Epithelial cell of prostate (primary cell): ENCODE results near the gene METTL21A.
A peak's percentile ranks its signal among the peaks of the same experiment; 100 is the strongest.
"Not testable (repeated sequence)": the region's sequence is repeated elsewhere in the genome, so short reads cannot be mapped to it uniquely, and the experiment has no call there.

ENCODE experiments used
- DNase-seq: peaks from one replicate; pipeline ENCODE4 v3.0.0-alpha.2; 2011; ENCODE audit warnings: low read depth, low spot score
- H3K27ac ChIP-seq: fragments of 450-650 bp; 2 replicates; pipeline ENCODE4 v1.5.1; 2017; ENCODE audit warnings: mild to moderate bottlenecking

Gene METTL21A

GRCh38 chr2:207625014-207625907 is at the start of gene METTL21A:
METTL21A (minus strand) TSS chr2:207625394; CDS start chr2:207624375, 1,019 bp downstream.
- H3K27ac ChIP-seq = peak within 1 kb of the TSS; percentile 81
- no peak for DNase-seq

- no peak for DNase-seq
- H3K27ac ChIP-seq = no peak overlapping the region
These were observed 49.6 kb upstream of the METTL21A start for GRCh38 chr2:207674826-207675225.

GRCh38 chr2:207674266-207674774 is 49.1 kb upstream of the METTL21A start:
- DNase-seq = no peak
- no peak overlapping the region for H3K27ac ChIP-seq

- DNase-seq = no peak
- H3K27ac ChIP-seq = no peak overlapping the region
These were observed 48.2 kb upstream of the METTL21A start for GRCh38 chr2:207673431-207673830.

- DNase-seq = no peak
- H3K27ac ChIP-seq = no peak overlapping the region
These were observed 45.7 kb upstream of the METTL21A start for GRCh38 chr2:207670887-207671286.

GRCh38 chr2:207663870-207664545 is 38.8 kb upstream of the METTL21A start:
- no peak for DNase-seq
- H3K27ac ChIP-seq = no peak overlapping the region

- no peak for DNase-seq
- no peak overlapping the region for H3K27ac ChIP-seq
These were observed 37.0 kb upstream of the METTL21A start for GRCh38 chr2:207662203-207662602.

- DNase-seq = no peak
- H3K27ac ChIP-seq = no peak overlapping the region
These were observed 35.8 kb upstream of the METTL21A start for GRCh38 chr2:207660994-207661393.

GRCh38 chr2:207658156-207658555 is 33.0 kb upstream of the METTL21A start:
- H3K27ac ChIP-seq = no peak overlapping the region
- no peak for DNase-seq

- no peak for DNase-seq
- H3K27ac ChIP-seq = no peak overlapping the region
These were observed 29.8 kb upstream of the METTL21A start for GRCh38 chr2:207655000-207655399.

GRCh38 chr2:207646582-207646981 is 21.4 kb upstream of the METTL21A start:
- not testable (repeated sequence) for DNase-seq, H3K27ac ChIP-seq

- H3K27ac ChIP-seq = no peak overlapping the region
- no peak for DNase-seq
These were observed 18.7 kb upstream of the METTL21A start for GRCh38 chr2:207643892-207644291.

GRCh38 chr2:207640661-207641060 is 15.5 kb upstream of the METTL21A start:
- no peak for DNase-seq

GRCh38 chr2:207640160-207640559 is 15.0 kb upstream of the METTL21A start:
- no peak overlapping the region for H3K27ac ChIP-seq
- DNase-seq = no peak

More at GRCh38 chr2:207640661-207641060, 15.5 kb upstream of the METTL21A start:
- no peak overlapping the region for H3K27ac ChIP-seq

GRCh38 chr2:207639288-207639687 is 14.1 kb upstream of the METTL21A start:
- not testable (repeated sequence) for DNase-seq

GRCh38 chr2:207635468-207636200 is 10.4 kb upstream of the METTL21A start:
- H3K27ac ChIP-seq = peak overlapping the region; percentile 6
- peak; percentile 66 for DNase-seq

More at GRCh38 chr2:207639288-207639687, 14.1 kb upstream of the METTL21A start:
- H3K27ac ChIP-seq = not testable (repeated sequence)

GRCh38 chr2:207633686-207634085 is 8.5 kb upstream of the METTL21A start:
- peak overlapping the region; percentile 83 for H3K27ac ChIP-seq
- DNase-seq = no peak

GRCh38 chr2:207632575-207633493 is 7.6 kb upstream of the METTL21A start:
- DNase-seq = peak; percentile 70
- peak overlapping the region; percentile 83 for H3K27ac ChIP-seq

- H3K27ac ChIP-seq = no peak overlapping the region
- no peak for DNase-seq
These were observed 5.3 kb upstream of the METTL21A start for GRCh38 chr2:207630491-207630890.
